Measurements from ENCODE around the gene LOXHD1.

DNA sequence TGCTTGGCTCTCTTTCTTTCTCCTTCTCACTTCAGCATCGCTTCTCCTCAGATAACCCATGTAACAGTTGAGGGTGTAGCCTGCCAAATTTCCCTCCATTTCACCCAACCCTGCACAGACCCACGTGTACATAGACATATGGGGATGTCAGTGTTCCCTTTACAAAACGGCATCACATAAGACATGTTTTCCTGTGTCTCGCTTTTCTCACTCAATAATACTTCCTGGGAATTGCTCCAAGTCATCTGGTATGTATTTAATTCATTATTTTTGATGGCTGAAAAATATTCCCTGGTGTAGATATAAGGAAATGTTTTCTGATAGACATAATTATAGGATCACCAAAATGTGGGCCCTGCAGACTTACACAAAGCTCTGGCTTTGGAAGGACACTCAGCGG lies 176.8 kb downstream of the LOXHD1 start:
- TF ChIP-seq ZBTB8A (tag by site-specific recombination; IDR thresholded peaks at IDR 0.05) (no peak), ZNF248 (tag by site-specific recombination; IDR thresholded peaks at IDR 0.05) (no peak), CTCF (tag by site-specific recombination; IDR thresholded peaks at IDR 0.05) (no peak), ZNF121 (tag by site-specific recombination; IDR thresholded peaks at IDR 0.05) (no peak), ZNF76 (tag by site-specific recombination; IDR thresholded peaks at IDR 0.05; ENCODE audit: borderline replicate concordance, low read depth) (no peak), ZNF530 (tag by site-specific recombination; IDR thresholded peaks at IDR 0.05; ENCODE audit: low read depth) (no peak), ZBTB26 (tag by site-specific recombination; optimal IDR thresholded peaks at IDR 0.05) (no peak), ZNF211 (tag by site-specific recombination; IDR thresholded peaks at IDR 0.05; ENCODE audit: low read depth) (no peak), GLIS2 (tag by site-specific recombination; IDR thresholded peaks at IDR 0.05) (no peak)

All from HEK293 (cell line).